Neural progenitor cell (in vitro differentiated cells): ENCODE measurements around the gene ANKRD28. TPM values are rescaled to one million over a fixed set of nuclear protein-coding genes. Genes with fewer than 3 reads are reported as not detected.
A peak's percentile ranks its signal among the peaks of the same experiment; 100 is the strongest.

Source experiments
- DNase-seq: peaks from one replicate; pipeline ENCODE4 v3.0.0-alpha.2; 2016; ENCODE audit warnings: low spot score
- H2AFZ ChIP-seq: fragments of 200-600 bp; sonication (generic); replicated peaks from 2 replicates; pipeline ENCODE4 v1.6.1; 2016; ENCODE audit warnings: antibody characterized with exemption
- H3F3A ChIP-seq: fragments of 200-600 bp; sonication (generic); 2 replicates; pipeline ENCODE4 v1.6.1; 2016; ENCODE audit warnings: antibody characterized with exemption, low read depth
- H3K27ac ChIP-seq: fragments of 200-600 bp; sonication (generic); 2 replicates; pipeline ENCODE4 v1.5.1; 2016; ENCODE audit warnings: mild to moderate bottlenecking
- H3K27me3 ChIP-seq: fragments of 200-600 bp; sonication (generic); 2 replicates; pipeline ENCODE4 v1.6.1; 2016; ENCODE audit warnings: mild to moderate bottlenecking, moderate library complexity
- H3K36me3 ChIP-seq: fragments of 200-600 bp; sonication (generic); 2 replicates; pipeline ENCODE4 v1.5.1; 2016
- H3K4me1 ChIP-seq: fragments of 200-600 bp; sonication (generic); 2 replicates; pipeline ENCODE4 v1.6.1; 2016; ENCODE audit warnings: mixed run types
- H3K4me2 ChIP-seq: fragments of 200-600 bp; sonication (generic); 2 replicates; pipeline ENCODE4 v1.6.1; 2016
- H3K4me3 ChIP-seq: fragments of 200-600 bp; sonication (generic); 2 replicates; pipeline ENCODE4 v1.5.1; 2016
- H3K79me2 ChIP-seq: fragments of 200-600 bp; sonication (generic); 2 replicates; pipeline ENCODE4 v1.6.1; 2016; ENCODE audit warnings: low read depth
- H3K9ac ChIP-seq: fragments of 200-600 bp; sonication (generic); 2 replicates; pipeline ENCODE4 v1.6.1; 2016
- H3K9me3 ChIP-seq: fragments of 200-600 bp; sonication (generic); 2 replicates; pipeline ENCODE4 v1.5.1; 2016; ENCODE audit warnings: low read depth
- H4K20me1 ChIP-seq: fragments of 200-600 bp; sonication (generic); 2 replicates; pipeline ENCODE4 v1.6.1; 2016; ENCODE audit warnings: low read depth
- H3K27ac Mint-ChIP-seq: 3 replicates; pipeline ENCODE4 v1.8.0; 2021; ENCODE audit warnings: mixed read lengths
- H3K27me3 Mint-ChIP-seq: 2 replicates; pipeline ENCODE4 v1.8.0; 2022; ENCODE audit warnings: low read depth, mild to moderate bottlenecking, inconsistent platforms, moderate library complexity, mixed read lengths; ENCODE audit not compliant: insufficient read depth
- H3K36me3 Mint-ChIP-seq: 3 replicates; pipeline ENCODE4 v1.8.0; 2021; ENCODE audit warnings: mixed read lengths
- H3K4me1 Mint-ChIP-seq: 3 replicates; pipeline ENCODE4 v1.8.0; 2021; ENCODE audit warnings: mixed read lengths
- H3K4me3 Mint-ChIP-seq: 3 replicates; pipeline ENCODE4 v1.8.0; 2021; ENCODE audit warnings: mild to moderate bottlenecking, moderate library complexity, mixed read lengths
- H3K9me3 Mint-ChIP-seq: 3 replicates; pipeline ENCODE4 v1.8.0; 2020; ENCODE audit warnings: mixed read lengths
- EZH2 ChIP-seq: fragments of 200-600 bp; sonication (generic); IDR thresholded peaks from 2 replicates; pipeline ENCODE4 v1.6.1; 2017; ENCODE audit warnings: antibody characterized with exemption, mild to moderate bottlenecking, moderate library complexity
- EZH2phosphoT487 ChIP-seq: fragments of 200-600 bp; sonication (generic); IDR thresholded peaks from 2 replicates; pipeline ENCODE4 v1.6.1; 2017; ENCODE audit warnings: antibody characterized with exemption
- total RNA-seq: library from RNA; depleted of rRNA; stranded (reverse); fragments of >200 nt; gene quantifications from 2 replicates; pipeline ENCODE4 v1.2.3, GENCODE V29; 2015; ENCODE audit warnings: low replicate concordance
- TF ChIP-seq, protein P1 (sequence below): fragments of 200-600 bp; sonication (generic); IDR thresholded peaks from 2 replicates; pipeline ENCODE4 v1.5.1; 2017; ENCODE audit warnings: antibody characterized with exemption, mild to moderate bottlenecking

ANKRD28 gene
- total RNA-seq, 1 donor from 2014 or later = 36.4 TPM

DNA sequence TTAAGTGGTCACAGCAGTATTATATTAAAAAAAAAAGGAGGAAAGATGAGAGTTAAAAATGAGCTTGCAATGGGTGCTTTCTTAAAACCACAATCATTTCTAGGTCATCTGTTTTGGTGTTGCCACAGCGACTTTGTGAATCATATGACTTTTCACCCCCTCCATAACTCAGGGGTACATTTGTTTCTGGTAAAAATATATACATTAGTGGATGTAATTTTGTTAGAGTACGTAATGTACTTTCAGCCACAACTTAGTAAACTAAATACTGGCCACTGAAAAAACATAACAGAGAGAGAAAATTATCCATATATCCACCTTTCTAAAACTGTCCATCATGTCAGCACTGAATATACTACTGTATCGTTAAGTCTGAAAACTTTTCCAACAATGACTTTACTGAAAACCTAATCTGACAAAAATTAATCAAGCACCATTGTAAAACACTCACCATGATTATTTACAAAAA lies 3.4 kb downstream of the ANKRD28 start:
- TF ChIP-seq EZH2phosphoT487 = no peak
- TF ChIP-seq, protein P1, sequence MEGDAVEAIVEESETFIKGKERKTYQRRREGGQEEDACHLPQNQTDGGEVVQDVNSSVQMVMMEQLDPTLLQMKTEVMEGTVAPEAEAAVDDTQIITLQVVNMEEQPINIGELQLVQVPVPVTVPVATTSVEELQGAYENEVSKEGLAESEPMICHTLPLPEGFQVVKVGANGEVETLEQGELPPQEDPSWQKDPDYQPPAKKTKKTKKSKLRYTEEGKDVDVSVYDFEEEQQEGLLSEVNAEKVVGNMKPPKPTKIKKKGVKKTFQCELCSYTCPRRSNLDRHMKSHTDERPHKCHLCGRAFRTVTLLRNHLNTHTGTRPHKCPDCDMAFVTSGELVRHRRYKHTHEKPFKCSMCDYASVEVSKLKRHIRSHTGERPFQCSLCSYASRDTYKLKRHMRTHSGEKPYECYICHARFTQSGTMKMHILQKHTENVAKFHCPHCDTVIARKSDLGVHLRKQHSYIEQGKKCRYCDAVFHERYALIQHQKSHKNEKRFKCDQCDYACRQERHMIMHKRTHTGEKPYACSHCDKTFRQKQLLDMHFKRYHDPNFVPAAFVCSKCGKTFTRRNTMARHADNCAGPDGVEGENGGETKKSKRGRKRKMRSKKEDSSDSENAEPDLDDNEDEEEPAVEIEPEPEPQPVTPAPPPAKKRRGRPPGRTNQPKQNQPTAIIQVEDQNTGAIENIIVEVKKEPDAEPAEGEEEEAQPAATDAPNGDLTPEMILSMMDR = no peak
- no peak for TF ChIP-seq EZH2
- Histone ChIP-seq H3K4me2 (no peak overlapping the region), H3K4me1 (peaks cover 42% of the 10 kb centered on the region), H4K20me1 (no peaks in the 10 kb centered on the region), H3F3A (peaks cover 16% of the 10 kb centered on the region), H2AFZ (no peak overlapping the region), H3K27me3 (no peaks in the 10 kb centered on the region), H3K36me3 (no peaks in the 10 kb centered on the region), H3K9ac (no peak overlapping the region), H3K27ac (no peak overlapping the region), H3K4me3 (no peak overlapping the region), H3K9me3 (no peaks in the 10 kb centered on the region), H3K79me2 (peaks cover 45% of the 10 kb centered on the region)
- H3K4me3 Mint-ChIP-seq = no peak overlapping the region
- peaks cover 24% of the 10 kb centered on the region for H3K9me3 Mint-ChIP-seq
- H3K36me3 Mint-ChIP-seq = peaks cover 28% of the 10 kb centered on the region
- H3K27ac Mint-ChIP-seq = peak overlapping the region; percentile 82
- no peak for DNase-seq
- peaks cover 40% of the 10 kb centered on the region for H3K4me1 Mint-ChIP-seq
- H3K27me3 Mint-ChIP-seq = no peaks in the 10 kb centered on the region

DNA sequence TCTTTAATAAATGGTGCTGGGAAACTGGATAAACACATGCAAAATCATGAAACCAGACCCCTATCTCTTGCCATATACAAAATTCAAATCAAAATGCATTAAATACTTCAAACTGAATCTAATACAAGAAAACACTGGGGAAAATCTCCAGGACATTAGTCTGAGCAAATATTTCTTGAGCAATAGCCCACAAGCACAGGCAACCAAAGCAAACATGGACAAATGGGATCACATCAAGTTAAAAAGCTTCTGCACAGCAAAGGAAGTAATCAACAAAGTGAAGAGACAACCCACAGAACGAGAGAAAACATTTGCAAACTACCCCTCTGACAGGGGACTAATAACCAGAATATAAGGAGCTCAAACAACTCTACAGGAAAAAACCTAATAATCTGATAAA lies 6.3 kb downstream of the ANKRD28 start:
- Histone ChIP-seq H3F3A (peaks cover 1% of the 10 kb centered on the region), H3K4me1 (peaks cover 20% of the 10 kb centered on the region), H3K27me3 (no peaks in the 10 kb centered on the region), H3K36me3 (no peaks in the 10 kb centered on the region), H3K9ac (no peak overlapping the region), H3K4me2 (no peak overlapping the region), H2AFZ (no peak overlapping the region), H3K4me3 (no peak overlapping the region), H3K9me3 (no peaks in the 10 kb centered on the region), H4K20me1 (no peaks in the 10 kb centered on the region), H3K27ac (no peak overlapping the region), H3K79me2 (peaks cover 34% of the 10 kb centered on the region)
- TF ChIP-seq, protein P1 = no peak
- TF ChIP-seq EZH2 = no peak
- no peak for TF ChIP-seq EZH2phosphoT487
- Mint-ChIP-seq H3K4me3 (no peak overlapping the region), H3K9me3 (peaks cover 24% of the 10 kb centered on the region), H3K36me3 (peaks cover 28% of the 10 kb centered on the region), H3K27me3 (no peaks in the 10 kb centered on the region), H3K4me1 (peaks cover 22% of the 10 kb centered on the region), H3K27ac (no peak overlapping the region)
- no peak for DNase-seq

DNA sequence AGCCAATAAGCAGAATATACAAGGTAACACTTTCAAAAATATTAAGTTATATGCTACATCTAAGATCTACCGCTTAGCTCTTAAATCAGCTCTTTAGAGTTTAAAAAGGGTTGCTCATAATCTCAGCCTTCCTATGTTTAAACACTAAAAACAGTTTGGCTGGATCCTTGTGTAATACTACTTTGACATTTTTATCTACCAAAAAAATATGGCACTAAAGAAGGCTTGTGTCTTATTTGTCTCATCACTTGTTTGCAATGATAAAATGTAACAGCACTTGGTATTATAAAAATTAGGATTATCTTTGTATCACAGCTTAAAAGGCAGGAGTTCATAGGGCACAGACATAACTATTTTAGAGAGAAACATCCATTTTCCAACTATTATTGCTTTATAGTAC lies 9.8 kb downstream of the ANKRD28 start:
- no peak overlapping the region for H3K27ac ChIP-seq
- no peak for TF ChIP-seq EZH2phosphoT487
- TF ChIP-seq, protein P1 = no peak
- no peak for TF ChIP-seq EZH2
- H2AFZ ChIP-seq = no peak overlapping the region
- H3K4me3 ChIP-seq = no peak overlapping the region
- H3K4me2 ChIP-seq = no peak overlapping the region
- no peak for DNase-seq
- Mint-ChIP-seq H3K36me3 (peaks cover 24% of the 10 kb centered on the region), H3K4me3 (no peak overlapping the region), H3K27me3 (no peaks in the 10 kb centered on the region), H3K4me1 (no peaks in the 10 kb centered on the region), H3K9me3 (peaks cover 24% of the 10 kb centered on the region), H3K27ac (no peak overlapping the region)
- no peaks in the 10 kb centered on the region for H3K4me1 ChIP-seq
- no peaks in the 10 kb centered on the region for H3K9me3 ChIP-seq
- H3F3A ChIP-seq = no peaks in the 10 kb centered on the region
- H4K20me1 ChIP-seq = no peaks in the 10 kb centered on the region
- H3K27me3 ChIP-seq = no peaks in the 10 kb centered on the region
- no peaks in the 10 kb centered on the region for H3K36me3 ChIP-seq
- no peak overlapping the region for H3K9ac ChIP-seq
- peaks cover 16% of the 10 kb centered on the region for H3K79me2 ChIP-seq
